HG03469 (cell line): ENCODE measurements around the gene THADA.

Experiments used
- ATAC-seq: cut with Tn5 transposase; IDR thresholded peaks from one replicate; pipeline ENCODE4 v1.9.1; 2021; ENCODE audit warnings: mild to moderate bottlenecking, moderate library complexity, moderate number of reproducible peaks; ENCODE audit not compliant: unreplicated experiment

Gene THADA

DNA sequence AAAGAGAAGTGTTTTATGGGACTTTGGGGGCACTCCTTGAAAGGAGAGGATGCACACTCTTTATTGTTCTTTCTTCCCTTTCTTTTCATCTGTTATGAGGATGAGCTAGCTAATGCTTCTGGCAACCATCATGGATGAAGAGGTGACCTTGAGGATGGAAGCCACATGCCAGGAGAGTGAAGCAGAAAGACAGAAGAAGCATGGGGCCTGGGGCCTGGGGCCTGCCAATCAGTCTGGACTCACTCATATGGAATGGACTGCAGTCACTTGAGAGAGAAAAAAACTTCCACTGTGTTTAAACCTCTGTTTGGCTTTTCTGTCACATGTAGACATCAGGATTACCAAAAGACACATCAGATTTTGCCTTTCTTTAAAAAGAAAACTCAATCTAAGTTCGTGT is 333.6 kb downstream of the THADA start:
- no peak for ATAC-seq

DNA sequence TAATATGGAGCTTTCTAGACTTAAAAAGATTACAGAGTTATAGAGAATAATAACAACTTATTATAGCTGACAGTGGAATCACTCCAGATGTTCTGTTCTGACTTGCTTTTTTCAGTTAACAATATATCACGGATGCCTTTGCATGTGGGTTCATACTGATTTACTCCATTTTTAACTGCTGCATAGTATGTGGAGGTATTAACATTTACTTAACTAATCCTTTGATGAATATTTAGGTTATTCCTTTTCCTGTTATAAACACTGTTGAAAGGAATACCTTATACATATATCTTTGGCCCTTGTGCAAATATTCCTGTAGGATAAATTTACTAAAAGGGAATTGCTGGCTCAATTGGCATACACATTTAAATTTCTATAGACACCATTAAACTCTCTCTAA is 336.3 kb downstream of the THADA start:
- ATAC-seq: no peak

DNA sequence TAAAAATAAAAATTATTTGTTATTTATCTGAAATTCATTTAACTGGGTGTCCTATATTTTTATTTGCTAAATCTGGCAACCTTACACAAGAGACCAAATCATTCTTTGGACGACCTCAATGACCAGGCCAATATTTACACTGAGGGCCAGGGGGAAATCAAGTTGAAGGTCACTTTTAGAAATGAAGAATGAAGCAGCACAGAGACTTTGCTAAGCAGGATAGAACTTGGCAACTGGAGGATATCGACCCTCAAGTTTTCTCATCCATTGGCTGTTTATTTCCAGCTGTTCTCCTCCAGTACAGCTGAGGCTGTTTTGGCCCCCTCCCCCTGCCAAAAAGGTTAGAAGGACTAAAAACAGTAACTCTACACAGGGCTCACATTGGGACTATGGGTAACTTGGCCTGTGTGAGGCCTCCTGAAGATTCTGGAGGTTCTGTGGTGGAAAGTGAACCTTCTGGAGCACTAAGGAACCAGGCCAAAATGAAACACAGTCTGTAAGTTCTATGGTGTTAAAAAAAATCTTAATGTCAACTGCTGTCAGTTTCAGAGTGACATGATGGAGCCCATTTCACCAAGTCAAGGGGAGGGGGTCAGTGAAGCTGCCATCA is 337.2 kb downstream of the THADA start:
- ATAC-seq: no peak

DNA sequence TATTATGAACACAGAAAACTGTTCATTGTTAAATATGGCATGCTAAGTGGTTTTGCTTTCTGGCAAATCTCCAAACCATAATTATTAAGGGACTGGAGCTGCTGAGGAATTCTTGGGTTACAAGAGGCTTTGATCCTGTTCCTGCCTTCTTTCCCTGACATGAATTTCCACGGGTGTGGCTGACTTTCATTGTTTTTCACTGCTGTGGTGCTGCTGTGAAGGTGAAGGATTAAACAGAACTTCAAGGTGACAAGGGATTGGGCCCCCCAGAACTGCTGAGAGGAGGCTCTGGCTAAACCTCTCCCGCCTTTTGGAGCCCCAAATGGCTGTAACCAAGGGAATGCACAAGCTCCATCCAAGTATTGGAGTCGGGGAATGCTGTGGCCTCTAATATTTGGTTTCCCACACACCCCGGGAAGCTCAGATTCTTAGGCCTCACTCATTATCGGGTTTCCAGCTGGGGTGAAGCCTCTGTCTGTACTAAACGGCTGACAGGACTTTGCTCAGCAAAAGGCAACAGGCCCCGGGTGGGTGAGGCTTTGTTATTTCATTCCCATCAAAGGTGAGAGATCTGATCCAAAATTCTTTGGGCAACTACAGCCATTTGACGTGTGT is 340.4 kb downstream of the THADA start:
- no peak for ATAC-seq

- ATAC-seq: no peak
Measured at GRCh38 chr2:43254331-43254730, 341.5 kb downstream of the THADA start.

DNA sequence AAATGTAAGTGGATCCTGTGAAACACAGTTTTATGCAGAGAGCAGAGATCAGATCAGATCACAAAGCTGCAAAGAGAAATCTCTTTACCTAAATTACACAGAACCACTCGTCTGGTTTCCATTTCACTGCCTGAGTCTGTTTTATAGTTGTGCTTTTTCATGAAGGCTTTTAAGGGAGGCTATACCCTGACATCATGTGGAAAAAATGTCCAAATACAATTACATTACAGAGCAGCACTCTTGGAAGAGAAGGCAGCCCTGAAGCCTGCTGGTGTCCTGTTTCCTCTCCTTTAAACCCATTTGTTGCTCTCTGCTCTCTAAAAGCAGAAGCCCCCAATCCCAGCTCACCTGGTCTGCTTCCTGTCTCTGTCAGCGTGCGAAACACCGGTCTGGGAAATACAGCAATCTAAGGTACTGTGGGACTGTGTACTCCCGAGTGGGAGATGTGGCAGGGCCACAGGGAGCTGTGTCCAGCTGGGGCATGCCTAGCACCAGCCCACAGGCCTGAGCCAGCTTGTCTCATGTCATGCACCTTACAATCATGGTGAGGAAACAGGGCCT is 344.6 kb downstream of the THADA start:
- no peak for ATAC-seq

DNA sequence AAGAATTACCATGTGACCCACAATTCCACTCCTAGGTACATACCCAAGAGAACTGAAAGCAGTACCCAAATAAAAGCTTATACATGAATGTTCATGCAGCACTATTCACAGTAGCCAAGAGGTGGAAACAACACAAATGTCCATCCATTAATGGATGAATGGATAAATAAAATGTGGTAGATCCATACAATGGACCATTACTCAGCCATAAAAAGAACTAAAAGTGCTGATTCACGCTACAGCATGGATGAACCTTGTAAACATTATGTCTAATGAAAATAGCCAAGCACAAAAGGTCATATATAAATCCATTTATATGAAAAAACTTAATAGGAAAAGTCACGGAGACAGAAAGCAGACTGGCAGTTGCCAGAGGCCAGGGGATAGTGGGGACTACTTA is 345.8 kb downstream of the THADA start:
- no peak for ATAC-seq

DNA sequence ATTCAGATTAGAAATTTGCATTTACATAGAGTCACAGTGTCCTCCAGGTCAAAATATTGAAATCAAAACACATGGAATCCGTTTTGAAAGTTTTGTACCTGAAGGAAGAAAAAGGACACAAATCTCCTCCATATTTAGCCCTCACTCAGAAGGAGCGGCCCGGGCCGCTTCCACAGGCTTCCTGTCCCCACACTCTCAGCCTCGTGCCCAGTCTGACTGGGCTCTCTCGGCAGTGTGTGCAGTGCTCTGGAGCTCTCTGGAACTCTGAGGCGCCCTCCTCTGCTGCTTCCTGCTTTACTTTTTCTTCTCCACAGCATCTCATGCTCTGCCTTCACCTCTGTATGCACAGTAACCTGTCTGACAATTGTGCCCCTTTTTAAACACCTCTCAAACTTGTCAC is 347.2 kb downstream of the THADA start:
- ATAC-seq: no peak

DNA sequence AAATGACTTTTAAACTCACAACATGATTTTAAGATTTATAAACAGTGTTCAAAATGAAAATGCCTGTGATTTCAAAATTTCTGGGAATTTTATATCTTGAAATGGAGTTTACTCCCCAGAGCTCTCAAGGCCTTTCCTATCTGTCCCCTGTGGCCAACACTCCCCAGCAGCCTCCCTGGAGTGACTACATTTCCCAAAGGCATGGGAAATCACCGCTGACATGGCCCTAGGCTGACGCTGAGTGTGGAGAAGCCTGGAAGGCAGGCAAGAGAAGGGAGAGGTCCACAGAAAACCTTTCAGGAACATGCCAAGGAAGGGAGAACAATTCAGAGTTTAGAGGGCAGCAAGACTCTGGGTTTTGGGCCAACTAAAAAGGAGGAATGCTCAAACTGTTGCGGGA is 349.2 kb downstream of the THADA start:
- ATAC-seq: no peak

DNA sequence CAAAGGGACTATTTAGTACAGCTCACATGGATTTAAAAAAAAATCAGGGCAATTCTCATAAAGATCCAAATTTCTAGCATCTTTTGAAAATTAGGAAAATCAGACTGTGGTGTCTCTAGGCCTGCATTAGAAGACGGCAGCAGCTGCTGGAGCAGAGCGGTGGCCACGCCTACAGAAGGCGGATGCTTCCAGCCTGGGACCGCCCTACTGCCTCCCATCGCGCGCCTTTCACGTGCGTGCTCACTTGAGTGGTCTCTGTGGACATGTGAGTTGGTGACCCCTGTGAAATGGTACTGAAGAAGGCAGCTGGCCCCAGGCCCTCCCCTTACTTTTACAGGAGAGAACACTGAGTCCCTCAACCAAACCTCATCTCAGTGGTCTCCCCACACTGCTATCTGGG is 354.3 kb downstream of the THADA start:
- no peak for ATAC-seq

- no peak for ATAC-seq
Measured at GRCh38 chr2:43240766-43241150, 355.1 kb downstream of the THADA start.

GRCh38 chr2:43239981-43240765 is 355.7 kb downstream of the THADA start:
- no peak for ATAC-seq

- ATAC-seq: no peak
Measured at GRCh38 chr2:43238813-43239212, 357.0 kb downstream of the THADA start.

DNA sequence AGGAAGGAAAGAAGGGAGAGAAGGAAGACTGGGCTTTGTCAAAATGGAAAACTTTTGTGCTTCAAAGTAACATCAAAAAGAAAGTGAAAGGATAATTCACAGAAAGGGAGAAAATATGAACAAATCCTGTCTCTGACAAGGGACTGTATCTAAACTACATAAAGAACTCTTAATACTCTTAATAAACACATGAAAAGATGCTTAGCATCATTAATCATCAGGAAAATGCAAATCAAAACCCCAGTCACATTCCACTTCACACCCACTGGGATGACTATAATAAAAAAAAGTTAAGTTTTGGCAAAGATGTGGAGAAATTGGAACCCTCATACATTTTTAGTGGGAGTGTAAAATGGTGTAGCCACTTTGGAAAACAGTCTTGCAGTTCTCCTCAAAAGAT is 357.7 kb downstream of the THADA start:
- no peak for ATAC-seq

GRCh38 chr2:43233218-43234212 is 362.3 kb downstream of the THADA start:
- no peak for ATAC-seq

DNA sequence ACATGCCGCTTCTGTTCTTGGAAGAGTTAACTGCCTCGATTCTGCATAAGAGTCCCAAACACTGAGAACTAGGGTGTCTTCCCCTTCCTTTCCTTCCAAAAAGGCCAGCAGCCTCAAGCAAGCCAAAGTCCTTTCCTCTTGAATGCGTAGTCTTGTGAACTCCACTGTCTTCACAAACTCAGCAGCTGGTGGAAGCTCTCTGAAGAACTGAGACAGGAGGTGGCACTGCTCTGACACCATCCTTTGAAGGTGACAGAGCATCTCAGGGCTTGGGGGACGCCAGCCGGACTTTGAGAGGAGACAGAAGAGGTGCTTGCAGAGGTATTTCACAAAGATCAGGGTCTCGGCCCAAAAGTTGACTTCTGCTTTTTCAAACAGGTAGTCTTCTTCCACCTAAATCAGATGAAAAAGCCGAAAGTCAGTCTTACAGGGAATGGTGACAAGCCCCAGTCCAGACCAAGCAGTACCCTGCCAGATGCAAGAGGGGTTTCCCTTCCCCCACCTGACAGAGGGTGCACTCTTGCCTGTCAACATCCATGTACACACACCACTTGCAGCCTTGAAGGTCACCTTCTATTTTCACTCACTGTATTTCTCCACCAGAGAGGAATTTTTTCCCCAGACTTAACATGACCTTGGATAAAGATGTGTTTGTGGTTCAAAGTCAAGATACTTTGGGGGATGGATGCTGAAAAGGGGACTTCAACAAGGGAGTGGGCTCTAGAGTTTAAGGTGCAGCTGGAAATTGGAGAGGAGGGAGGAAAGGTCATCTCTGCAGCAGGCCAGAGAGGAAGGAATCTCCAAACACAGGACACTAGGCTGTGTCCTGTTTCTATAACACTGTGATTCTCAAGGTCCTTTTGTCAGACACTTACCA is 364.6 kb downstream of the THADA start:
- no peak for ATAC-seq

DNA sequence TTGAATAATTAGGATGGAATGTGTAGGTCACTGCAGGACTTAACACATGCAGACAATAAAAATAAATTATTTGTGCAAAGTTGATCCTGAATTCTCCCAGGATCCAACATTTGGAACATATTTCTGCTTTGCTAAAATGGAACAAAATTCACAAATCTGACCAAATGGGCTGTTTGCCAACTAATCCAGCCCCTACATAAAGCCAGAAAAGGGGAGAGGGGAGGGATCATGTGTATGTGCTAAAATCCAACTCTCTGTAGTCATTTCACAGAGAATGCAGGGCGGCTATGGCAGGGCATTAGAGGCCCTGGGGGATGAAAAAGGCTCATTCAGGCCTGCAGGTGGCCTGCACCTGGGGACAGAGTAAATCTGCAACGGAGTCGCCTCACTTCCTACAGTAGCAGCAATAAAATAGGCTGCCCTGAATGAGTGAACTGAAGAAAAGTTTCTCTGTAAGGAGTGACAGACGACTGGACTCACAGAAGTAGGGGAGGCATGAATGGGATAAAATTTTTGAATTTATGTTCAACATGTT is 365.4 kb downstream of the THADA start:
- ATAC-seq: no peak

DNA sequence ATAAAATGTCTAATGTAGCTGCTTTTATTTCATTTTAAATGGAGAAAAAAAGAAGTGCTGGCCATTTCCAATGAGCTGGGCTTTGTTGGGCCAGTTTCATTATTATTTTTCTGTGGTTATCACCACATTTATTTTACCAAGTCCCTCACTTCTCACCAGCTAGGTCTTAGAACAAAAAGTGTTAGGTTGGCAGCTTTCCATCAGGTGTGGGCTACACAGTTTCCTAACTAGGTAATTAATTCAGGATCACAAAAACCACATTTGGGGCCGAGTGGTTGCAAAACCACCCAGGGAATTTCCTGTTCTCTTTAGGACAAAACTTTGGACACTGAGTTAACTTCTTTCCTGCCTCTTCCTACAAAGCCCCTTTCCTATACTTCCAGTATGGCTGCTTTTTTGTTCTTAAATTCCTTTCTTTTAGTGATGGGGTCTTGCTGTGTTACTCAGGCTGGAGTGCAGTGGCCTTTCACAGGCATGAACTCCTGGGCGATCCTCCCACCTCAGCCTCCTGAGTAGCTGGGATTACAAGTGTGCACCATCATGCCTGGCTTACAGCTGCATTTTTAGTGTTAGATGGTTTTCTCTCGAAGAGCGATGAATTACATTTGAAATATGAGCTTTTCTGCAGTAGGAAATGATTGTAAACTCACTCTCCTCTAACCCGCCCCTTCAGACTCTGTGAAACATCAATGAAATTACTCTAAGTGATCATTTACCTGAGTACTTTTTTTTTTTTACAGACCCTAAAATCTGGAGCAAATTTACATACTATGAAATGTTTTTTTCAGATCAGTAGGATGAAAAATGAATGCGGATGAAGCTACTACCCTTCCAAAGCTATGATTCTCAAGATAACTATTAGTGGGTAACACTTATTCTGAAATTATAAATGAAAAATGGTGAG is 366.8 kb downstream of the THADA start:
- ATAC-seq: no peak
